Measurements from ENCODE around the gene RNF225. TPM values are rescaled to one million over a fixed set of nuclear protein-coding genes. Genes with fewer than 3 reads are reported as not detected.
A peak's percentile ranks its signal among the peaks of the same experiment; 100 is the strongest.
"Not testable (repeated sequence)": the region's sequence is repeated elsewhere in the genome, so short reads cannot be mapped to it uniquely, and the experiment has no call there.

RNF225 gene
- polyA plus RNA-seq, 10 donors = 0.17 TPM; not detected in 9

GRCh38 chr19:58361900-58362271 is 33.6 kb upstream of the RNF225 start:
- DNase-seq = no peak

- peak; percentile 95 to 99 (median 97) for DNase-seq
These were observed 33.0 kb upstream of the RNF225 start, which contains the start of gene ZNF497 for GRCh38 chr19:58362272-58362994. TSS of gene ZNF497 (minus strand) at chr19:58362751. CDS start at chr19:58357635, 5,116 bp downstream.

GRCh38 chr19:58364146-58364545 is 31.3 kb upstream of the RNF225 start:
- DNase-seq = no peak

GRCh38 chr19:58366585-58367430 is 28.6 kb upstream of the RNF225 start:
- no peak for DNase-seq

- DNase-seq = no peak
These were observed 27.6 kb upstream of the RNF225 start for GRCh38 chr19:58367698-58368454.

GRCh38 chr19:58368561-58369360 is 26.7 kb upstream of the RNF225 start:
- DNase-seq = no peak

GRCh38 chr19:58372311-58373133 is 22.9 kb upstream of the RNF225 start:
- DNase-seq = no peak

GRCh38 chr19:58374200-58374599 is 21.3 kb upstream of the RNF225 start:
- no peak for DNase-seq

GRCh38 chr19:58376724-58377123 is 18.7 kb upstream of the RNF225 start:
- not testable (repeated sequence) for DNase-seq

GRCh38 chr19:58379246-58379645 is 16.2 kb upstream of the RNF225 start:
- DNase-seq = no peak

GRCh38 chr19:58380037-58380661 is 15.3 kb upstream of the RNF225 start:
- DNase-seq = no peak

- peak; percentile 100 for DNase-seq
These were observed 14.6 kb upstream of the RNF225 start, which contains the start of gene ZNF837 for GRCh38 chr19:58380662-58381459. TSS of gene ZNF837 (minus strand) at chr19:58381030. CDS start at chr19:58369332, 11,698 bp downstream.

- DNase-seq = no peak
These were observed 13.8 kb upstream of the RNF225 start for GRCh38 chr19:58381460-58382212.

- no peak for DNase-seq
These were observed 12.4 kb upstream of the RNF225 start for GRCh38 chr19:58382997-58383603.

GRCh38 chr19:58385313-58385890 is 10.1 kb upstream of the RNF225 start:
- DNase-seq = no peak

GRCh38 chr19:58385891-58386575 is 9.4 kb upstream of the RNF225 start:
- peak in 1 of 3 donors; percentile 60 for DNase-seq
